CD4-positive, alpha-beta T cell treated with Interferon alpha-2 for 1 hour (primary cell): ENCODE data around the gene SAG.
A peak's percentile ranks its signal among the peaks of the same experiment; 100 is the strongest.

ENCODE experiments used
- DNase-seq, 2 donors: peaks; one replicate each; pipeline ENCODE4 v3.0.0-alpha.2; 2020 to 2022

The SAG gene

DNA sequence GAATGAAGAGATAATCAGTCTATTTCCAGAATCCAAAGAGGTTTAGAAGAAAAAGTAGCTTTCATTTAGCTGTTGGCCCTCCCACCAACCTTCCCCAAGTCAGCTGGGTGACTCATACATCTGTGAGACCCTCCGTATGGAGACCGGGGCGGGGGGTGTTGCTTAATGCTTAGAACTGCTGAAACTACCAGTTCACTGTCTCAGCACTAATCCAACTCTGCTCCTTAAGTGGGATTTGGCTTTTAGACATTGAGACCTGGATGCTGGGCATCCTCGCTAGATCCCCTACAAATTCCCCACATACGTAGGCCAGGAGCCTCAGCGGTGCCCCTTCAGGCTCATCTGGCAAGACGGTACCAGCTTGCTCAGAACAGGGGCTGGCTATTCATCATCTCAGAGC, at the start of gene SAG:
Gene SAG, plus strand, starts transcription at position 252 of the 400 bp plus-strand sequence. CDS start 1,374 bp downstream, outside the sequence.
- no peak for DNase-seq

DNA sequence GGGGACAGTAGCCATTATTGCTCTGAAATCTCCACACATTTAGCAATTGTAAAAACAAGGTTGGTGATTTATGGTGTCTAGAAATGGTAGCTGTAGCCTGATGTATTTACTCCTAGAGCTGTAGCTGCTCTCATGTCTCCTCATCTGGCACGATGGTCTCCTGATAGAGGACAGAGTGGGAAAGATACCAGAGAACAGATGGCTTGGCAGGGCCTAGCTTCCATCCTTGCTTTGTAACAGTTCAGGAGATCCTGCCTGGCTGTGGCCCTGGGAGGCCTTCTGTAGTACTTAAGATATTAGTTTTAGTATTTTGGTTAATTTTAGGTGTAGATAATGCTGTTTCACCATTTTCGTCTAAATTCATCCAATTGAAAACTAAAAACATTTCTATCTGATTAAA, 49.4 kb upstream of the SAG start:
- no peak for DNase-seq

DNA sequence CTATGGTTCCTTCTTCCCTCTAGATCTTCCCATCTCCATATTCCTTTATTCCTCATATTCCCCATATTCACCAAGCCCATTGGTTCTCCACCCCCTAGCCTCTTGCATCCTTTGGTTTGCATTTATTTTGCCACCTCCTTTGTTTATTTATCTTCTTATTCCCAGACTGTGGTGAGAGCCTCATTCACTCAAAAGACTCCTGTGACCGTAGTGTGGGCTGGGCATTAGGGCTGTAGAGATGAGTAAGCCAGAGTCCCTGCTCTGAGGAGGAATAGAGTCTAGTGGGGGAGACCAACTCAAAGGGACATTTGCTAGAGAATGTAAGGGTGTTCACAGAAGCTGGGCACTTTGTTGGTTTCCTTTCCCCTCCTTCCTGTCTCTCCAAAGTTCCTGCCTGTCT, 47.9 kb upstream of the SAG start:
- DNase-seq: no peak

DNA sequence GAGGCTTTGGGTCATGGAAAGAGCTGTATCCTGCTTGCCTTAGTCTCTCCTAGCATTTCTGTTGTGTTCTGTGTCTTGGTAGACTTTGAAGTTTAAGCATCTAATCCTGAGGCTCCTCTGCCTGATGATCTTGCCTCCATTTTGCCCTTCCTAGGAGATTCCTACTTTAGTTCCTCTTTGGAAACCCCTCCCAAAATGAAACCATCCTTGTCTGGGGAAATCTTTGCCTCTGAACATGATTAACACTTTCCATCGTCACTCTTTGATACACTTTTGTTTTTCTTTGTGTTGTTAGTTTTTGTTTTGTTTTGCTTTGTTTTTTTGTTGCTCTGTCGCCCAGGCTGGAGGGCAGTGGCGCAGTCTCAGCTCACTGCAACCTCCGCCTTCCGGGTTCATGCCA, 47.0 kb upstream of the SAG start:
- no peak for DNase-seq

DNA sequence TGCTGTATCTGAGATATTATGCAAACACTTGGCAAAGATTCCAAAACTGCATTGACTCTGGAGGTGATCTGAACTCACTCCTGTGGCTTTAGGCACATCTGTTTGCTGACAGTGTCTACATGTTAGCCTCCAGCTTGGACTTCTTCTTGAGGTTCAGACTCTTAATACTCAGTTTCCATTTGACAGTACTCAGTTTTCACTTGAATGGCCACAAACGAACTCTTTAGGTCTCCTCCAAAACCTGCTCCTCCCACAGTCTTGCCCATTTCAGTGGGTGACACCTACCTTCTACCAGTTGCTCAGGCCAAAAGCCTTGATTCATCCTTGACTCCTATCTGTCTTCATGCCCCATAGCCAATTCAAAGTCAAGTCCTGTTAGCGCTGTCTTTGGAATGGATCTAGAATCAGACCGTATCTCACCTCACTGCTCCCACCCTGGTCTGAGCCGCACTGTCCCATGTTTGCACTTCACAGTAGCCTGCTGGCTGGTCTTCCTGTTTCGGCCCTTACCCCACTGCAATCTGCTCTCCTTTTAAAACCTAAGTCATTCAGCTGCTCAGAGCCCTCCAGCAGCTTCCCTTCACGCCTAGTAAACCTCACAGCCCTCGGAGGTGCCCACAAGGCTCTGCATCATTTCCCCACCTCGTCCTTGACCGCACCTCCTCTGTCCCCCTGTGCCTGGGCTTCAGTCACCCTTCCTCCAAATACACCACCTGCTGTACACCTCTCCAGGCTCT, 45.6 kb upstream of the SAG start:
- no peak for DNase-seq

DNA sequence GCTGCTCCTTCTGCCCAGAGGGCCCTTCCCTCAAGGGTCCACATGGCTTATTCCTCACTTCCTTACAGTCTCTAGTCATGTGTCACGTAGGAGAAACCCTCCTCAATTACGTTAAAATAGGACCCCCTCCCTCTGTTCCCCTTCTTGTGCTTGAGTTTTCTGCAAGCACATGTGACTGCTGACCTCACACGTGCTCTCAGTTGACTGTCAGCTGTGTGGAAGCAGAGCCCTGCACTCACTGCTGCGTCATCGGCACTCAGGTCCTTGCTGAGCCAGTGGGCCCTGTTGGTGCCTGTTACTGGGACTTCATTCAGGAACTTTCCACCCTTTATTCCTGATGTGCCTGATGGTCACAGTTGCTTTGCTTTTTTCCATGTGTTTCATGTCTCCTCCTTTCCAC, 45.1 kb upstream of the SAG start:
- DNase-seq: no peak

DNA sequence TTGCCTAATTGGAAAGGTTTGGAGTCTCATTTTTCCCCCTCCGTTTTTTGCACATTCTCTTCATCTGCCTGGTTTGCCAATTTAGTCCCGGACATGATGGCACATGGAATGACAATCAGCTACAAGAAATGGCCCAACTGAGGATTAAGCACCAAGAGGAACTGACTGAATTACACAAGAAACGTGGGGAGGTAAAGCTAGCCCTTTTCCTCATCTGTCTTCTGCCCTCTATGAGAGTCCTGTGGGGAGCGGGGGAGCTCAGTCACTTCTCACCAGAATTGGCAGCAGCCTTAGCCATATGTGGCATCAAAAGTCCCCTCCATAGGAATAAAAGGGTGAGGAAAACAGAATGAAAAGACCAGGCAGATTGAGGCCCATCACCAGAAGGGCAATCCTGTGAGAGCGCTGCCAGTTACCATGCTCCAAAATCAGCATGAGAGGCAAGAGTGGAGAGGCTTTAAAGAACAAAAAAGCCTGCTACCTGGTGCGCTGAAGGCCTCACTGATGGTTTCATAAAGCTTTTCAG, 44.5 kb upstream of the SAG start:
- no peak for DNase-seq

DNA sequence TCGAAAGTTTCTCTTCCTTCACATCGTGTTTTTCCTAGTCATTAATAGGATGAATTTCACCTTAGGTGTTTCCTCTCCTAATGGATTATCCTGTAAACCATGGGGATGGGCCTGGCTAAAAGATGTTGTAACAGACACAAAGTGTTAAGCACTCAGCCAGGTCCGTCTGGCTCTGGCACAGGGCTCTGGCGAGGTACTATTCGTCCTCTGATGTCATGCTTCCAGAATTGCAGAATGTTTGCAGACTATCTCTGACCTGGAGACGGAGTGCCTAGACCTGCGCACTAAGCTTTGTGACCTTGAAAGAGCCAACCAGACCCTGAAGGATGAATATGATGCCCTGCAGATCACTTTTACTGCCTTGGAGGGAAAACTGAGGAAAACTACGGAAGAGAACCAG, 42.9 kb upstream of the SAG start:
- no peak for DNase-seq

DNA sequence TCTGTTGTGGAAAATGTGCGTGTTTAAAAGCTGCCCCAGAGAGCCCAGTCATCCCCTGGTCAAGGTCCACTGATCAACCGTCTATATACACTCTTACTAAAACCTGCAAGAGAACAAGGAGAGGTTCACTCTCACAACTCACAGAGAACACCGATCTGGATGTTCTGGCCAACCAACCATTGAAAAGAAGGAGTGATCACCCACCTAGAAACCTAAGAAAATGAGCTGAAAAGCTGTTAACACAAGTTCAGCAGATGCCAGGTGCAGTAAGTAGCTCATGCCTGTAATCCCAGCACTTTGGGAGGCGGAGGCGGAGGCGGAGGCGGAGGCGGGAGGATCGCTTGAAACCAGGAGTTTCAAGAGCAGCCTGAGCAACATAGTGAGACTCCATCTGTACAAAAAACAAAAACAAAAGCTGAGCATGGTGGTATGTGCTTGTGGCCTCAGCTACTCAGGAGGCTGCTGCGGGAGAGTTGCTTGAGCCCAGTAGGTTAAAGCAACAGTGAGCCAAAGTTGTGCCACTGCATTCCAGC, 41.7 kb upstream of the SAG start:
- DNase-seq: no peak

DNA sequence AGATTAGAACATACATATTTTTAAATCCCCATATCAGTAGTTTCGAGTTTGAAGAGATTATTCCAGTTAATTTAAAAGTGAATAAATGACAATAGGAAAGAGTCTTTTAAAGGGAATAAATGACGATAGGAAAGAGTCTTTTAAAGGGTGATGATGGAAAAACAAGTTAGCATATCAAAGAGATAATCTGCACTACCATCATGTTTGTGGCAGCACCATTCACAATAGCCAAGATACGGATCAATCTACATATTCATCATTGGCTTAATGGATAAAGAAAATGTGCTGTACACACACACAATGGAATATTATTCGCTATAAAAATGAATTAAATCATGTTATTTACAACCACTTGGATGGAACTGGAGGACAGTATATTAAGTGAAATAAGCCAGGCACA, 41.1 kb upstream of the SAG start:
- no peak for DNase-seq

DNA sequence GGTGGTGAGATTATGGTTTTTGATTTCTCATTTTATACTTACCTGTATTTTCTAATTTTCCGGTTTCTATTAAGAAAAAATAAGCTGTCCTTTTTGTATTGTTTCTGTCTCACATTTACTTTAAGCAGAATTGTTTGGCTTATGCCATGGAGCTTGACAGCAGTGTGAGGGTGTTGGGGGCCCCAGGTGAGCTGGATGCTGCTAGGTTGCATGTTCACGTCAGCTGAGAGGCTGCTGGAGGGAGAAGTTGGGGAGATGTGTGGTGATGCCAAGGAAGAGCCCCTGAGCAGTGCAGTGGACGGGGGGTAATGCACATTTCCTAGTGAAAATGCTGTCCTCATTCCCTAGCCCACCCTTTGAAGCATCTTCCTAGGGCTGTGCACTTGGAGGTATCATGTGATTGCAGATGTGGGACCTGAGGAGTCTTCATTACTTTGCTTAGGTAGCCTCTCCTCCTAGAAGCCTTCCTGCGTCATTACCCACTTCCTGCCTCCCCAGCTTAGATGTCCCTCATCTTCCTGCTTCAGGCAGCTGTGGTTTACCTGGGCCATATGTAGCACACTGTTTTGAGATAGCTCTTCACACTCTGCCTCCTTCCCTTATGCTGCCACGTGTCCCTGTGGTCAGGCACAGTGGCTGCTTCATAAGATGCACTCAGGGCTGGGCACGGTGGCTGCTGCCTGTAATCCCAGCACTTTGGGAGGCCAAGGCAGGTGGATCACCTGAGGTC, 39.9 kb upstream of the SAG start:
- peak; percentile 84 to 90 for DNase-seq

DNA sequence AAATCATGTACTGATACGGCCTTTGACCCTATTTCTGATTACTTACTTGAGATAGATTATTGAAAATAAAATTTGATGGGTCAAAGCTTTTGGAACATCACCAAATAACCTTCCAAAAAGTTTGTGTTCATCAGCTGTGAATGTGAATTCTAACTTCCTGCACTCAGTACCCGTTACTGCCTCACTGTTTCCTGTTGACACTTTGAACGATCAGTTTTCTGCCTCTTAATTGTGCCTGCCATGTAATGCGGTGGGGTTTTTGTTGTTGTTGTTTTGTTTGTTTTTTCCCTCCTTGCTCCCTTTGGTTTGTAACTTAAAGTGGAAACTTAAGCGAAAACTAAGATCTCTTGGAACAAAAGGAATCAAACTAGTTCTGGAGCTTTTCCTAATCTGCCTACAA, 37.2 kb upstream of the SAG start:
- peak in 1 of 2 donors; percentile 61 for DNase-seq

DNA sequence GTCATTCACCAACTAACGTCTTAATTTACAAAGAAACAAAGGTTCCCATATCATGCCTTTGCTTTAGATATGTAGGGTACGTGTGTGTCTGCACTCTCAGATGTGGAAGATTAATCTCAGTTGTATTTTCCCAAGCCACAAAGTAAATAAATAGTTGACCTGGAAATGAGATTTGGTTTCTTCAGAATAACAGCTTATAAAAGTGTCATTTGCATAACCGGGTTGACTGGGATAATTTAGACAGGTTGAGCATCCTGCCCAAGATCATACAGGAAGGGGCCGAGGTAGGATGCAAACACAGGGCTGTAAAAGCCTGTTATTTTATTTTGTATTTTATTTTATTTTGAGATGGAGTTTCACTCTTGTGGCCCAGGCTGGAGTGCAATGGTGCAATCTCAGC, 36.7 kb upstream of the SAG start:
- DNase-seq: no peak

DNA sequence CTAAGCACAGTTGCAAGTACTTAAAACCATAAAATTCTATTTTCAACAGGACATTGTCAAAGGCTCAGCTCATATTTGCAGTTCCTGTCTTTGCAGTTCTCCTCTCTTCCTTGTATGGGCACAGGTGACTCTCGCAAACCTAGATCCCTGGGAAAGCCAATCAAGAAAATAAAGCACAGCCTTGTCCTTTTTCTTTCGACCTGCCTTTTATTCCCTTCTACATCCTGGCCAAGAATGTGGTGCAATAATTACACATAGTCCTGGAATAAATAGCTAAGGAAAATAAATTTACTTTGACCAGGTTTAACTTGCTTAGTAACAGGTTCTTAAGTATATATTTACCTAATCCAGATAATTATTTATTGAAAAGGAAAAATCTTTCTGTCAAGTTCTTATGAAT, 35.9 kb upstream of the SAG start:
- DNase-seq: no peak

DNA sequence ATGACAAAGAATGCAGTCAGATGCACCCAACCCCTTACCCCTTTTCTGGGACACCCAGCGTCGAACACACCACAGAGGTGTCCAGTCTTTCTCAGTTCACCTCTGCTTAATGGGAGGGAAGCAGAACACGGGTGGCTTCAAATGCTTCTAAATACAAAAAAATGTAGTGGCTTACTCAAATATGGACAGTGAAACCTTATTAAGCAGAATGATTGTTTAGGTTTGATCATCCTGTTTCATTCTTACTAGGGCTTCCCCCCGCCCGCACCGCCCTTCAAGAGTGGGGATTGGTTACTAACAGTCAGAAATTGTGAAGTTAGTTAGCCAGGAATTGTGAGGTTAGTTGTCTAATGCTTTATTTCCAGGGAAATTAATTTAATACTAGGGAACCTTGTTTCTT, 34.5 kb upstream of the SAG start:
- no peak for DNase-seq

DNA sequence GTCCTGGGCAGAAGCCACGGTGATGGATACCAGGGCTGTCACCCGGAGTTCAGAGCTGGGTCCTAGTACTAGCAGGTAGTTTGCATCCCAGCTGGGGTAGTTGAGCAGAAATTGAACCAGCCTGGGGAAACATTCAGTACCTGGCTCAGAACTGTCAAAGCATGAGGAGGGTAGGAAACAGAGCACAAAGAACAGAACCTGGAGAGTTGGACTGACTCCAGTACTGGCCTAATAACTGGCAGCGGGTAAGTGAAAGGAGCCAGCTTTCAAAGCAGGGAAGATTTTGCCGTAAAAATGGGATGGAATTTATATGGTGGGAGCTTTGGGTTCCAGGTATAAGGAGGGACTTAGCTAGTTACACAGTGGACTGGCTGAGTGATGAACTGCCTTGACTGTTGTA, 32.4 kb upstream of the SAG start:
- no peak for DNase-seq

DNA sequence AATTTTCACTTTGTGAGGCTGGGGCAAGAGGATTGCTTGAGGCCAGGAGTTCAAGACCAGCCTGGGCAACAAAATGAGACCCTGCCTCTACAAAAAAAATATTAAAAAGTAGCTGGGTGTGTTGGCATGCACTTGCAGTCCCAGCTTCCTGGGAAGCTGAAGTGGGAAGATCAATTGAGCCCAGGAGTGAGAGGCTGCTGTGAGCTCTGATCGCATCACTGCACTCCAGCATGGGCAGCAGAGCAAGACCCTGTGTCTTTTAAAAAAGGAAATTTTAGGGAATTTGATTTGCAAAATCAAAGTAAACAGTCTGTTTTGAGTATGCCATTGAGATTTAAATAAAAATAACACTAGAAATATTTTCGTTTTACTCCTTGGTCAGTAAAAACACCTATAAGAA, 28.7 kb upstream of the SAG start:
- DNase-seq: no peak

DNA sequence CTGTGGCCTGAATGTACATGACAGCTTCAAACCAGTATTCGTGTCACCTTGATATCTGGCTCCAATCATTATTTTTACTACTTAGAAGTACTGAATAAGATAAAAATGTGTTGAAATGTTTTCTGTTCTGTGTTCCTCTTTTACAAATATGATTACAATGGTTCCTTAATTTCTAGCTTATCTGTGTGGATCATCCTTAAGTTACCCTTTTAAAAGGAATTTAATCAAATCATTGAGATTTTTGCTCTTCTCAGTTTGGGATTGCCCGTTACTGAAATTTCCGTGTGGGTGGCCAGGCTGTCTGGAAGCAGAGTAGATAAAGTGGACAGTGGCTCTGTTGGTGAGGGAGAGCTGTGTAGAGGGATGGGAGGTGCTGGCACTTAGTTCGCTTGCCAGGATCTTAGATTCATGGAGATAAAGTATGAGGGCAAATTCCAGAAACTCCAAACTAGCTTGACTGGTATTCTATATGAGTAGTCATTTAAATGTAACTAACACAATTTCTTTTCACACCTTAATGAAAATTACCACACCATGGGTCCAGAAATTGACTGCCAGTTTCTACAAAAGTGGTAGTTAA, 27.4 kb upstream of the SAG start:
- no peak for DNase-seq

DNA sequence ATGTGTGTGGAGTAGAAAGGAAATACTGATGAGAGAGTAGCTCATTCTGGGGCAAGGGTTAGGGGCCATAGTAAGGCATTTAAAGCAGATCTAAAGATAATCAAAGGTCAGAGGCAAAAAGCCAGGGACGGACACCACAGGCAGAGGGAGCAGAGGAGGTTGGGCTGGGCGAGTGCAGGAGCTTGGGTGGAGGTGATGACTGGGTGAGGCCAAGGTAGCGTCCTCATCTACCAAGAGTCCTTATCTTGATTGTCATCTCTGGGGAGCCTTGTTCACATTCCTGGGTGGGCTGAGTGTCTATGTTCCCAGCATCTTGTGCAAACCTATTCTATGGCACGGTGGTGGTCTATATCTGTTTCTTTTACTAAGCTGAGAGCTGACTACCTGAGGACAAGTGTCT, 26.1 kb upstream of the SAG start:
- no peak for DNase-seq

DNA sequence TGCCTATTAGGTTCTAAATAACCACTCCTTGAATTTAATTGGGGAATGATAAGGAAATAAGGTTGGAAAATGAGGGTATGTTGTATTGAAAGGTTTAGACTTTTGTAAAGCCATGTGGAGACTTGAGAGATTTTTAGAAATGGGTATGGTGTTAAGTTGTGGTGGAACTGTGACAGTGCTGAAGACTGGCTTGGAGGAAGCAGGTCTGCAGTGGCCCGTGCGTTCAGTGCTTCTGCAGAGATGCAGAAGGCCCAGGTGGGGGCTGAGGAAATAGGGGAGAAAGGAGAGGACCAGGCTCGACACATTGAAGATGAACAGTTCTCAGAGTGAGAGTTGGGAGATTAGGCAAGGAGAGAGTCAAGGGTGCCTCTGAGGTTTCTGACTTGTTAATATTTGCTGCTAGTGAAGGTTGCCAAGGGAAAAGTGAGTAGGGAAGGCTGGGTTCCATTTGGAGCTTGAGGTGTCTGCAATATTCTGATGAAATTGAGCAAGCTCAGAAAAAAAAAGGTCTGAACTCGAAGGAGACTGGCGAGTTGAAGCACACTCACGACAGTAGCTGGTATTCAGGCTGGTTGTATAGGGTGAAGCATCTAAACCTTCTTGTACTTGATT, 25.5 kb upstream of the SAG start:
- DNase-seq: no peak

DNA sequence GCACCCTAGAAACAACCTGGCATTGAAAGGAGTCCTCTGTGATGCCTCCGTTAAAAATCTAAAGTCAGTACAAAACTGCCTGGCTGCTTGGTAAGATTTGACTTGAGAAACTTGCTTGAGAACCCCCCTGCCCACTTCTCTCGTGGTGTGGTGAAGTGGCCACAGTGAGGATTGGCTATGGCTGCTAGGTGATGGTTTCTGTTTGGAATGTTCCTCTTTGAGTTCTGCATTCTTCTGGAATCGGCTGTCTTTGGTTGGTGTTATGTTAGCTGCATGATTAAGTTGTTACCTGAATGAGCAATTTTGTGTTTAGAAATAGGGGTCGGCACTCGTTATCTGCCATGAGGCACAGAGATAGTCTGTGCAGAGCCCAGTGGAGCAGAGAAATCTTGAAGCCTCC, 21.7 kb upstream of the SAG start:
- no peak for DNase-seq

DNA sequence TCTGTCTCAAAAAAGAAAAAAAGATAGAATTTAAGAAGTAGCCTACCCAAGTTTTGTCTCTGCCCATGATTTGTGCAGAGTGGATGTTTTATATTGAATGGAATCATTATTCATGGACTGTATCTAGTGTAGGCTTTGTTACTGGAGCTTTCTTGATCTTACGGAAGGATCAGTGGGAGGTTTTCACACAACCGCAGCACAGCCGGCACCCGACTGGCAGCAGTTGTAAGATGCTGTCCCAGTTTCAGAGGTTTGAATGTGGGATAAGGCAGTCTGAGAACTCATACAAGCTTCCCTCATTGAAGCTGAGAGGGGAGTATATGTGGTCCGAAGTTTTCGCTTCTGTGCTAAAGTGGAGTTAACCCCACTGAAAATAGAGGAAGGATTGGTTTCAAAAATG, 19.7 kb upstream of the SAG start:
- DNase-seq: no peak

DNA sequence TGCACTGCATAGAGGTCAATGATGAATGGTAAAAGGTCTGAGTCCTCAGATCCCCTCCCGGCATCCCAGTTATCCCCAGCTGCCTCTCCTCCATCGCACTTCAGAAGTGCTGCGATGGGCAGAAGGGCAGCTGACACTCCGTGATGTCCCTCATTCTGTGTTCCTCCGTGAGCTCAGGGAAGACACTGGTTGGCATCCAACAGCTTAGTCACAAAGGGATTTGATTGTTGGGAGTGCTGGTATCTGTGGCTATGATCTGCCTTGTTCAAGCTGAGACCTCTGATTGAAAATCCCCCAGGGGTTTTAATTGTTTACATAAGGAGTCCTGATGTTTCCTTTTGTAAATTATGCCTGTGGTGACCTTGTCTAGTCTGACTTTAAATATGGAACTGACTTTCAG, 19.0 kb upstream of the SAG start:
- DNase-seq: no peak

DNA sequence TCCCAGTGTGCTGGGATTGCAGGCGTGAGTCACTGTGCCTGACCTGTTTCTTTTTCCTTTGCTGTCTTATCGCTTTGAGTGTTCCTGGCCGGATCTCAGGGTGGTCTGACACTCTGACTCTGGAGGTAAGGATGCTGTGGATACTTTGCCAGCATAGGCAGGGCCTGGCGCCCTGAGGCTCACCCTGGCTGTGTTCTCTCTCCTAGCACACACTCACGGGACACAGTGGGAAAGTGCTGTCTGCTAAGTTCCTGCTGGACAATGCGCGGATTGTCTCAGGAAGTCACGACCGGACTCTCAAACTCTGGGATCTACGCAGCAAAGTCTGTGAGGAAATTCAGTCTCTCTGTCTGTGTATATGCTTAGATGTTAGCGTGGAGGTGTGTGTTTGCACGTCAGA, 18.0 kb upstream of the SAG start:
- DNase-seq: no peak
